ENCODE results near the gene SSC4D.

Gene SSC4D

DNA sequence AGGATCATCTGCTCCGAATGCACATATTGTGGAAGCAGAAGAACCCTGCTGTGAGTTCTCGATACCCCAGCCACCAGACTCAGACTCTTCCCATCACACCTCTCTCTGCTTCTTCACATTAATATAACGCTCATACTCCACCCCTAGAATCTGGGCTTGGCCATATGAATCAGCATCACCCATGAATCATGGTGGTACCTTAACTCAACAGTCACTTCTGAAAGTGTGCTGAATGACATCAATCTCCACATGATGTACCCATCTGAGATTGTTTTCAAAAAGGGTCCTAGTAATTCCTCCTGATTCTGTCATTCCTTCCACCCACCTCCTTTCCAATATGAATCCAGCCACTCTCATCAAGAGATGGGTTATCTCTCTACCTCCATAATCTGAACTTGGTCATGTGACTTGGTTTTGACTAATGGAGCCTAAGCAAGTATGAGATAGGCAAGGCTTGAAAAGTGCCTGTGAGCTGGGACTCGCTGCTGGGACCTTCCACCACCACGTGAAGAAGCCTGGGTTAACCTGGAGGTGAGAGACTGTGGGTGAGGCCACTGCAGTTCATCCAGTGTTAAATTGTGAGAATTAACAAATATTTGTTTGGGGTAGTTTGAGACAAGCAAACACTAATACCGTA, 66.1 kb downstream of the SSC4D start:
- DNase-seq (ENCODE audit: low read depth, low spot score): no peak
- no peaks in the 10 kb centered on the region; the same call in 1 of the 2 replicates for H3K27me3 ChIP-seq (ENCODE audit: control insufficient read depth, insufficient read depth, low read length)
- no peak overlapping the region for H3K27ac ChIP-seq (ENCODE audit: low read length)
- H3K4me3 ChIP-seq (ENCODE audit: low read length): no peak overlapping the region
- H3K4me1 ChIP-seq (ENCODE audit: control insufficient read depth, insufficient read depth, low read length): no peaks in the 10 kb centered on the region
- no CpG with 5 or more reads among the region's 6 CpGs for WGBS (ENCODE audit: insufficient coverage, insufficient read length)
- no peaks in the 10 kb centered on the region for H3K9me3 ChIP-seq (ENCODE audit: control insufficient read depth, insufficient read depth, low read length)
- H3K36me3 ChIP-seq (ENCODE audit: control insufficient read depth, insufficient read depth, low read length): peaks cover 26% of the 10 kb centered on the region

DNA sequence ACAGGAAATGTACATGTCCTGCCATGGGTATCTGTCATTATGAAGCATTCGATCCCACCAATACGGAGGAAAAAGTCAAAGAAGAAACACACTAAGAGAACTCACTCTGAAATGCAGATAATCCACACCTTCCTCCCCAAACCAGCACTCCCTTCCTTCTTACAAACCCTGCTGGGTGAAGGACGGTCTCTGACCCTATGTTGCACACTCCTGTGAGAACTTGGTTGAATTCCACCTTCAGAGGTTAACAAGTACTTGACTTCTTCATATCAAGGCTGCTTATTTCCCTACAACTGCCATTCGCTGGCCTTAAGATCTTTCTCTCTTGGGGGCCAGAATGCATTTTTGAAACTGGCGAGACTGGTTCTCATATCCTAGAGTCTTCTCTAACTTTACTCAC, 67.3 kb downstream of the SSC4D start:
- DNase-seq (ENCODE audit: low read depth, low spot score): no peak
- H3K4me3 ChIP-seq (ENCODE audit: low read length): no peak overlapping the region
- H3K27ac ChIP-seq (ENCODE audit: low read length): no peak overlapping the region
- no peaks in the 10 kb centered on the region for H3K4me1 ChIP-seq (ENCODE audit: control insufficient read depth, insufficient read depth, low read length)
- H3K36me3 ChIP-seq (ENCODE audit: control insufficient read depth, insufficient read depth, low read length): peaks cover 26% of the 10 kb centered on the region
- WGBS (ENCODE audit: insufficient coverage, insufficient read length): no CpG with 5 or more reads among the region's 5 CpGs
- no peaks in the 10 kb centered on the region; the same call in 1 of the 2 replicates for H3K27me3 ChIP-seq (ENCODE audit: control insufficient read depth, insufficient read depth, low read length)
- no peaks in the 10 kb centered on the region for H3K9me3 ChIP-seq (ENCODE audit: control insufficient read depth, insufficient read depth, low read length)

DNA sequence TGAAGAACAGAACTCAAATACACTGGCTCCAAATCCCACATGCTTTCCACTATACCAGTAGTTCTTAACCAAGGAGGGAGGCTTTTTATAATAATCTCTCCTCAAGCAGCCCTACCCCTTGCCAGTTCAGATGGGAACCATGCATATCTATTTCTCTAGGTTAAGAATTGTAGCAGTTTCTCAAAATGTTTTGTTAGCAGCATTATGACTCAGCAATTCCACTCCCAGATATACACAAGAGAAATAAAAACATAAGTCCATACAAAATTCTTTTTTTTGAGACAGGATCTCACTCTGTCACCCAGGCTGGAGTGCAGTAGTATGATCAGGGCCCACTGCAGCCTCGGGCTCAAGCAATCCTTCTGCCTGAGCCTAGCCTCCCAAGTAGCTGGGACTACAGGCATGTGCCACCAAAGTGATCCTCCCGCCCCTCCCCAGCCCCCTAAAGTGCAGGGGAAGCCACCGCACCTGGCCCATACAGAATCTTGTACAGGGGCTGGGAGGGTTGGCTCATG, 68.8 kb downstream of the SSC4D start:
- H3K9me3 ChIP-seq (ENCODE audit: control insufficient read depth, insufficient read depth, low read length): no peaks in the 10 kb centered on the region
- no peak for DNase-seq (ENCODE audit: low read depth, low spot score)
- H3K4me1 ChIP-seq (ENCODE audit: control insufficient read depth, insufficient read depth, low read length): no peaks in the 10 kb centered on the region
- H3K27me3 ChIP-seq (ENCODE audit: control insufficient read depth, insufficient read depth, low read length): no peaks in the 10 kb centered on the region; the same call in 1 of the 2 replicates
- no CpG with 5 or more reads among the region's 3 CpGs for WGBS (ENCODE audit: insufficient coverage, insufficient read length)
- H3K27ac ChIP-seq (ENCODE audit: low read length): no peak overlapping the region
- H3K4me3 ChIP-seq (ENCODE audit: low read length): no peak overlapping the region
- peaks cover 14% of the 10 kb centered on the region for H3K36me3 ChIP-seq (ENCODE audit: control insufficient read depth, insufficient read depth, low read length)

All from iPS DF 6.9 (cell line).